Astrocyte (in vitro differentiated cells and primary cell): ENCODE measurements around the gene PDS5A.

ENCODE experiments used
- EZH2 ChIP-seq: IDR thresholded peaks from 2 replicates; pipeline ENCODE4 v1.6.1; 2012; ENCODE audit warnings: mild to moderate bottlenecking, low read length, inconsistent platforms; ENCODE audit not compliant: insufficient read depth
- TF ChIP-seq, protein P1 (sequence below): IDR thresholded peaks from 2 replicates; pipeline ENCODE4 v1.5.1; 2011; ENCODE audit warnings: low read depth, mild to moderate bottlenecking, inconsistent platforms, low read length, moderate library complexity; ENCODE audit not compliant: insufficient read depth

- TF ChIP-seq, protein P1, sequence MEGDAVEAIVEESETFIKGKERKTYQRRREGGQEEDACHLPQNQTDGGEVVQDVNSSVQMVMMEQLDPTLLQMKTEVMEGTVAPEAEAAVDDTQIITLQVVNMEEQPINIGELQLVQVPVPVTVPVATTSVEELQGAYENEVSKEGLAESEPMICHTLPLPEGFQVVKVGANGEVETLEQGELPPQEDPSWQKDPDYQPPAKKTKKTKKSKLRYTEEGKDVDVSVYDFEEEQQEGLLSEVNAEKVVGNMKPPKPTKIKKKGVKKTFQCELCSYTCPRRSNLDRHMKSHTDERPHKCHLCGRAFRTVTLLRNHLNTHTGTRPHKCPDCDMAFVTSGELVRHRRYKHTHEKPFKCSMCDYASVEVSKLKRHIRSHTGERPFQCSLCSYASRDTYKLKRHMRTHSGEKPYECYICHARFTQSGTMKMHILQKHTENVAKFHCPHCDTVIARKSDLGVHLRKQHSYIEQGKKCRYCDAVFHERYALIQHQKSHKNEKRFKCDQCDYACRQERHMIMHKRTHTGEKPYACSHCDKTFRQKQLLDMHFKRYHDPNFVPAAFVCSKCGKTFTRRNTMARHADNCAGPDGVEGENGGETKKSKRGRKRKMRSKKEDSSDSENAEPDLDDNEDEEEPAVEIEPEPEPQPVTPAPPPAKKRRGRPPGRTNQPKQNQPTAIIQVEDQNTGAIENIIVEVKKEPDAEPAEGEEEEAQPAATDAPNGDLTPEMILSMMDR = no peak
- TF ChIP-seq EZH2 = no peak
Observed at GRCh38 chr4:39877971-39878370, 99.7 kb downstream of the PDS5A start.
